ENCODE data around the gene LRP1.
A peak's percentile ranks its signal among the peaks of the same experiment; 100 is the strongest.

- TF ChIP-seq CTCF (IDR thresholded peaks at IDR 0.05; ENCODE audit: insufficient read depth, low read length) (no peak), GABPA (IDR thresholded peaks at IDR 0.05; ENCODE audit: low read depth) (no peak), POLR2AphosphoS5 (IDR thresholded peaks at IDR 0.05; ENCODE audit: low read depth) (peak; percentile 24; the same call in 1 of the 2 replicates)
These were observed 108.1 kb downstream of the LRP1 start for GRCh38 chr12:57236201-57236924.
